GM23338 (cell line): ENCODE measurements around the gene PEBP1.

Source experiments
- CREB1 ChIP-seq: fragments of 250-450 bp; sonication (Bioruptor Pico); IDR thresholded peaks from 2 replicates; pipeline ENCODE4 v1.5.0; 2020; ENCODE audit warnings: low read depth, mild to moderate bottlenecking, moderate library complexity
- EZH2 ChIP-seq: fragments of 200-600 bp; sonication (generic); IDR thresholded peaks from one replicate; pipeline ENCODE4 v1.8.0; 2017; ENCODE audit warnings: antibody characterized with exemption, mild to moderate bottlenecking, low read depth; ENCODE audit not compliant: unreplicated experiment
- JUNB ChIP-seq: IDR thresholded peaks from one replicate; pipeline ENCODE4 v1.6.1; 2016; ENCODE audit warnings: antibody characterized with exemption; ENCODE audit not compliant: unreplicated experiment
- POLR2AphosphoS5 ChIP-seq: IDR thresholded peaks from 2 replicates; pipeline ENCODE4 v1.6.1; 2016; ENCODE audit warnings: antibody characterized with exemption, low read depth
- ZNF114 ChIP-seq: fragments of 250-450 bp; sonication (Bioruptor Pico); IDR thresholded peaks from 2 replicates; pipeline ENCODE4 v1.5.0; 2020; ENCODE audit warnings: mild to moderate bottlenecking, moderate library complexity
- ZNF331 ChIP-seq: fragments of 250-450 bp; sonication (Bioruptor Pico); IDR thresholded peaks from 2 replicates; pipeline ENCODE4 v1.5.0; 2020; ENCODE audit warnings: low read depth, mild to moderate bottlenecking, moderate library complexity
- TF ChIP-seq, protein P1 (sequence below), 2 experiments: fragments of 200-600 bp in 1 of 2; sonication (generic) in 1 of 2; conservative IDR thresholded peaks; 2 replicates each; pipeline versions ENCODE4 v1.5.1 to v1.6.1; 2016 to 2017; ENCODE audit warnings: antibody characterized with exemption in 2 of 2, low read depth in 2 of 2, mild to moderate bottlenecking in 2 of 2, moderate library complexity in 1 of 2
- TF ChIP-seq, protein P2 (sequence below): IDR thresholded peaks from one replicate; pipeline ENCODE4 v1.6.1; 2018; ENCODE audit warnings: antibody characterized with exemption; ENCODE audit not compliant: unreplicated experiment

DNA sequence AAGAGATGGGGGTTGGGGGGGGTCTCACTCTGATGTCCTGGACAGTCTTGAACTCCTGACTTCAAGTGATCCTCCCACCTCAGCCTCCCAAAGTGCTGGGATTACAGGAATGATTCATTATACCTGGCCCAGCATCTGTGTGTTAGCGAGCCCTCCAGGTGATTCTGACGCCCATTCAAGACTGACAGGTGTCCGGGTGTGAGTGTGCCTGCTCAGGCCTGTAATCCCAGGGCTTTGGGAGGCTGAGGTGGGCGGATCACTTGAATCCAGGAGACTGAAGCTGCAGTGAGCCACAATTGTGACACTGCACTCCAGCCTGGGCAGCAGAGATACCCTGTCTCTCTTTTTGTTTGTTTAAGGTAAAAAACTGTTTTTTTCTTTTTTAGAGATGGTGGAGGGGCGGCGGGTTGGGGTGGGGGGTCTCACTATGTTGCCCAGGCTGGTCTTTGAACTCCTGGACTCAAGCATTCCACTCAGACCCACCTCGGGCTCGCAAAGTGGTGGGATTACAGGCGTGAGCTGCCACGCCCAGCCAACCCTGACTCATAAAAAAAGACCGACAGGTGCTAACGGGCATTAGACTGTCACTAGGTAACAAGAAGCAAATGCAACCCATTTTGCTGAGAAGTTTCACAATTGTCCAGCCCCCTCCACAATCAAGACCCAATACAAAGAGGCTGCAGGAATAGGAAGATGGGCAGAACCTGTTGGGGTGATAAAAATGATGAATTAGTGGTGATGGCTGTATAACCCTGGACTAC, 36.8 kb upstream of the PEBP1 start:
- TF ChIP-seq JUNB = no peak
- TF ChIP-seq, protein P1, sequence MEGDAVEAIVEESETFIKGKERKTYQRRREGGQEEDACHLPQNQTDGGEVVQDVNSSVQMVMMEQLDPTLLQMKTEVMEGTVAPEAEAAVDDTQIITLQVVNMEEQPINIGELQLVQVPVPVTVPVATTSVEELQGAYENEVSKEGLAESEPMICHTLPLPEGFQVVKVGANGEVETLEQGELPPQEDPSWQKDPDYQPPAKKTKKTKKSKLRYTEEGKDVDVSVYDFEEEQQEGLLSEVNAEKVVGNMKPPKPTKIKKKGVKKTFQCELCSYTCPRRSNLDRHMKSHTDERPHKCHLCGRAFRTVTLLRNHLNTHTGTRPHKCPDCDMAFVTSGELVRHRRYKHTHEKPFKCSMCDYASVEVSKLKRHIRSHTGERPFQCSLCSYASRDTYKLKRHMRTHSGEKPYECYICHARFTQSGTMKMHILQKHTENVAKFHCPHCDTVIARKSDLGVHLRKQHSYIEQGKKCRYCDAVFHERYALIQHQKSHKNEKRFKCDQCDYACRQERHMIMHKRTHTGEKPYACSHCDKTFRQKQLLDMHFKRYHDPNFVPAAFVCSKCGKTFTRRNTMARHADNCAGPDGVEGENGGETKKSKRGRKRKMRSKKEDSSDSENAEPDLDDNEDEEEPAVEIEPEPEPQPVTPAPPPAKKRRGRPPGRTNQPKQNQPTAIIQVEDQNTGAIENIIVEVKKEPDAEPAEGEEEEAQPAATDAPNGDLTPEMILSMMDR (conservative IDR thresholded peaks at IDR 0.05; ENCODE audit: low read depth in 2 of 2) = no peak
- TF ChIP-seq EZH2 = no peak
- no peak for TF ChIP-seq POLR2AphosphoS5
- TF ChIP-seq CREB1 = no peak
- TF ChIP-seq ZNF114 (CRISPR knock-in tag) = no peak
- TF ChIP-seq ZNF331 (CRISPR knock-in tag) = no peak
- TF ChIP-seq, protein P2, sequence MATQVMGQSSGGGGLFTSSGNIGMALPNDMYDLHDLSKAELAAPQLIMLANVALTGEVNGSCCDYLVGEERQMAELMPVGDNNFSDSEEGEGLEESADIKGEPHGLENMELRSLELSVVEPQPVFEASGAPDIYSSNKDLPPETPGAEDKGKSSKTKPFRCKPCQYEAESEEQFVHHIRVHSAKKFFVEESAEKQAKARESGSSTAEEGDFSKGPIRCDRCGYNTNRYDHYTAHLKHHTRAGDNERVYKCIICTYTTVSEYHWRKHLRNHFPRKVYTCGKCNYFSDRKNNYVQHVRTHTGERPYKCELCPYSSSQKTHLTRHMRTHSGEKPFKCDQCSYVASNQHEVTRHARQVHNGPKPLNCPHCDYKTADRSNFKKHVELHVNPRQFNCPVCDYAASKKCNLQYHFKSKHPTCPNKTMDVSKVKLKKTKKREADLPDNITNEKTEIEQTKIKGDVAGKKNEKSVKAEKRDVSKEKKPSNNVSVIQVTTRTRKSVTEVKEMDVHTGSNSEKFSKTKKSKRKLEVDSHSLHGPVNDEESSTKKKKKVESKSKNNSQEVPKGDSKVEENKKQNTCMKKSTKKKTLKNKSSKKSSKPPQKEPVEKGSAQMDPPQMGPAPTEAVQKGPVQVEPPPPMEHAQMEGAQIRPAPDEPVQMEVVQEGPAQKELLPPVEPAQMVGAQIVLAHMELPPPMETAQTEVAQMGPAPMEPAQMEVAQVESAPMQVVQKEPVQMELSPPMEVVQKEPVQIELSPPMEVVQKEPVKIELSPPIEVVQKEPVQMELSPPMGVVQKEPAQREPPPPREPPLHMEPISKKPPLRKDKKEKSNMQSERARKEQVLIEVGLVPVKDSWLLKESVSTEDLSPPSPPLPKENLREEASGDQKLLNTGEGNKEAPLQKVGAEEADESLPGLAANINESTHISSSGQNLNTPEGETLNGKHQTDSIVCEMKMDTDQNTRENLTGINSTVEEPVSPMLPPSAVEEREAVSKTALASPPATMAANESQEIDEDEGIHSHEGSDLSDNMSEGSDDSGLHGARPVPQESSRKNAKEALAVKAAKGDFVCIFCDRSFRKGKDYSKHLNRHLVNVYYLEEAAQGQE = no peak
